K562 (cell line): ENCODE results near the gene ZNF213.

Experiments
- CEBPB ChIP-seq: fragments of 450-650 bp; IDR thresholded peaks from 2 replicates; pipeline ENCODE4 v1.6.1; 2016; ENCODE audit warnings: missing genetic modification characterization, missing compliant biosample characterization
- HIVEP1 ChIP-seq: fragments of 250-450 bp; sonication (Bioruptor Pico); IDR thresholded peaks from 2 replicates; pipeline ENCODE4 v1.4.0; 2020; ENCODE audit warnings: mild to moderate bottlenecking
- POLR2A ChIP-seq: fragments of 450-650 bp; conservative IDR thresholded peaks from 2 replicates; pipeline ENCODE4 v1.6.1; 2016

- TF ChIP-seq POLR2A (no peak), HIVEP1 (CRISPR knock-in tag) (no peak), CEBPB (tag) (no peak)
Observed at GRCh38 chr16:3173892-3174617, 39.2 kb downstream of the ZNF213 start.
